Heart left ventricle (tissue), 16 donors: Measurements from ENCODE around the gene UPK3A. TPM values are rescaled to one million over a fixed set of nuclear protein-coding genes. Genes with fewer than 3 reads are reported as not detected.

Experiments
- ATAC-seq, 4 donors: fragments of 200-7000 bp; cut with Tn5 transposase; one replicate each; pipeline ENCODE4 v1.9.1; 2020 to 2022; ENCODE audit warnings: moderate library complexity in 4 of 4, mild to moderate bottlenecking in 3 of 4, moderate number of reproducible peaks in 1 of 4
- DNase-seq, 5 donors: peaks; one replicate each; pipeline ENCODE4 v3.0.0-alpha.2; 2020
- H3K27ac ChIP-seq, 12 donors: fragments of 200-600 bp; sonication (generic) in 4 of 12; one replicate each; pipeline versions ENCODE4 v1.5.0 to v1.8.0; 2016 to 2022; ENCODE audit warnings: mild to moderate bottlenecking in 2 of 12
- H3K27me3 ChIP-seq, 9 donors: fragments of 200-600 bp; sonication (generic) in 2 of 9; one replicate each; pipeline versions ENCODE4 v1.5.1 to v1.8.0; 2016 to 2022; ENCODE audit warnings: mild to moderate bottlenecking in 3 of 9
- H3K36me3 ChIP-seq, 9 donors: fragments of 200-600 bp; sonication (generic) in 2 of 9; one replicate each; pipeline versions ENCODE4 v1.5.0 to v1.8.0; 2018 to 2022; ENCODE audit warnings: mild to moderate bottlenecking in 2 of 9
- H3K4me1 ChIP-seq, 12 donors: fragments of 200-600 bp; sonication (generic) in 4 of 12; one replicate each; pipeline versions ENCODE4 v1.5.0 to v1.8.0; 2016 to 2022; ENCODE audit warnings: mild to moderate bottlenecking in 3 of 12
- H3K4me3 ChIP-seq, 12 donors: fragments of 200-600 bp; sonication (generic) in 4 of 12; one replicate each; pipeline versions ENCODE4 v1.5.0 to v1.8.0; 2017 to 2022; ENCODE audit warnings: mild to moderate bottlenecking in 9 of 12, moderate library complexity in 4 of 12
- H3K9me3 ChIP-seq, 12 donors: fragments of 200-600 bp; sonication (generic) in 4 of 12; one replicate each; pipeline versions ENCODE4 v1.5.0 to v1.8.0; 2016 to 2022; ENCODE audit warnings: mild to moderate bottlenecking in 1 of 12
- CTCF ChIP-seq, 12 donors: fragments of 200-600 bp; sonication (generic) in 4 of 12; IDR thresholded peaks; one replicate each; pipeline versions ENCODE4 v1.5.0 to v1.8.0; 2018 to 2022; ENCODE audit warnings: antibody characterized with exemption in 12 of 12, mild to moderate bottlenecking in 5 of 12
- POLR2A ChIP-seq, 2 donors: fragments of 450-650 bp; IDR thresholded peaks; one replicate each; pipeline ENCODE4 v1.6.1; 2017; ENCODE audit warnings: antibody characterized with exemption in 2 of 2, mild to moderate bottlenecking in 2 of 2, moderate library complexity in 2 of 2
- WGBS, 4 donors: extraction: QIAGEN DNeasy Blood & Tissue Kit in 2 of 4; methylation state at CpG; one replicate each; pipeline versions ENCODE4 v1.1.5 to v1.1.7; 2013 to 2018; 5-methylcytosine and 5-hydroxymethylcytosine counted together
- intact Hi-C, 10 donors: fragments of 100-400 bp; cut with DNase I; formaldehyde crosslinking; loops; one replicate each; pipeline versions ENCODE4 v1.11.1 to v1.14.2; 2022
- polyA plus RNA-seq, 2 donors: library from polyadenylated mRNA; stranded (reverse); fragments of 200-250 nt; gene quantifications; one replicate each; pipeline ENCODE4 v1.2.3, GENCODE V29; 2013
- total RNA-seq, 9 donors: library from RNA; depleted of rRNA in 2 of 9; stranded (reverse); fragments of >200 nt in 2 of 9; fragmentation: NEBNext Ultra II Directional in 3 of 9; extraction: Animal tissue kit (Norgen Biotek cat#: 25700) in 3 of 9; gene quantifications; one replicate each; pipeline versions ENCODE4 v1.1.0 to v1.2.4, GENCODE V29; 2016 to 2023
- donor health status: ischemic (EF 13 %, LVEDD 7.1; RV severe dilation, severe dysfunction).
- donor health status: healthy with polysubstance abuse.
- donor health status: DM: no; HTN: yes; CAD: no.
- donor health status: DM: no; HTN: no; CAD: no.
- donor health status: ischemic (EF 25% LVEDD 6.9; RV normal size, moderate dysfunction).
- donor health status: ischemic (EF 25% LVEDD 5.7; RV mildly dilated, moderate dysfunction).
- donor health status: healthy.
- donor health status: DM: yes; HTN: yes; CAD: no.
- donor health status: ischemic (EF 35%, LVEDD 5.7; RV mildly dilated, moderate dysfunction).
- donor health status: nonischemic (EF 11% LVEDD 7.7; RV severe dilation, severe dysfunction).
- donor health status: DM: yes; HTN: yes; CAD: no.
- donor health status: PGD.
- donor health status: ischemic (EF 29% LVEDD 5.4; RV normal size, mild dysfunction).
- donor health status: nonischemic (EF 23%, LVEDD 6.1; RV moderate dilation, normal function).

Gene UPK3A
- total and polyA plus RNA-seq, 11 donors: 0.15 to 0.45 (median 0.34) TPM; not detected in 8

GRCh38 chr22:45268167-45268957, 16.4 kb upstream of the UPK3A start:
- Histone ChIP-seq H3K36me3 (no peaks in the 10 kb centered on the region), H3K4me3 (peak overlapping the region; percentile 33 to 69 (median 56)), H3K27me3 (peaks cover 0 to 5% (median 0%) of the 10 kb centered on the region in 9 donors), H3K4me1 (peaks cover 0 to 46% (median 28%) of the 10 kb centered on the region in 12 donors), H3K27ac (peak overlapping the region in 2 of 12 donors; percentile 34 to 37), H3K9me3 (no peaks in the 10 kb centered on the region)
- no peak for TF ChIP-seq POLR2A (IDR thresholded peaks at IDR 0.05)
- peak in 1 of 5 donors; percentile 61 for DNase-seq
- peak in 1 of 4 donors; percentile 26 for ATAC-seq
- WGBS, 4 donors: 1 to 5% (median 3%) methylated on average over 33 to 47 of the region's 47 CpGs
- intact Hi-C loops: loop anchor here (2.0 to 10.0 kb wide), 6 partner anchors 46 to 286 kb away; no protein-coding TSS in a partner anchor

GRCh38 chr22:45268958-45269844, 15.5 kb upstream of the UPK3A start:
- Histone ChIP-seq H3K27me3 (peaks cover 0 to 5% (median 0%) of the 10 kb centered on the region in 9 donors), H3K9me3 (no peaks in the 10 kb centered on the region), H3K36me3 (no peaks in the 10 kb centered on the region), H3K27ac (peak overlapping the region in 6 of 12 donors; percentile 5 to 37 (median 22)), H3K4me3 (peak overlapping the region; percentile 33 to 69 (median 56)), H3K4me1 (peaks cover 0 to 37% (median 23%) of the 10 kb centered on the region in 12 donors)
- 3 to 11% (median 5%) methylated on average over 15 to 54 of the region's 60 CpGs for WGBS, 4 donors
- ATAC-seq: peak; percentile 23 to 88 (median 76)
- peak; percentile 78 to 98 (median 92) for TF ChIP-seq CTCF (IDR thresholded peaks at IDR 0.05)
- TF ChIP-seq POLR2A (IDR thresholded peaks at IDR 0.05): peak in 1 of 2 donors; percentile 9
- peak; percentile 84 to 95 (median 87) for DNase-seq
- intact Hi-C loops: loop anchor here (1.0 to 10.0 kb wide), 9 partner anchors 46 to 286 kb away; no protein-coding TSS in a partner anchor

- intact Hi-C loops: loop anchor here in 5 of 10 donors (1.0 to 10.0 kb wide), 5 partner anchors 37 to 165 kb away; partner anchors contain the start of gene FAM118A (in 1 of the 5)
- H3K36me3 ChIP-seq: no peaks in the 10 kb centered on the region
- TF ChIP-seq POLR2A (IDR thresholded peaks at IDR 0.05): no peak
- no peak for TF ChIP-seq CTCF (IDR thresholded peaks at IDR 0.05)
- ATAC-seq: no peak
- H3K9me3 ChIP-seq: no peaks in the 10 kb centered on the region
- H3K4me1 ChIP-seq: peaks cover 0 to 36% (median 23%) of the 10 kb centered on the region in 12 donors
- WGBS, 4 donors: 76 to 80% (median 78%) methylated on average over 16 of the region's 16 CpGs
- no peak for DNase-seq
- H3K27ac ChIP-seq: peak overlapping the region in 1 of 12 donors; percentile 31
- H3K27me3 ChIP-seq: peaks cover 0 to 5% (median 0%) of the 10 kb centered on the region in 9 donors
- H3K4me3 ChIP-seq: no peak overlapping the region
These were observed 14.4 kb upstream of the UPK3A start for GRCh38 chr22:45270095-45271020.
